Smooth muscle cell (in vitro differentiated cells): ENCODE data around the gene COL5A1. TPM values are rescaled to one million over a fixed set of nuclear protein-coding genes. Genes with fewer than 3 reads are reported as not detected.

ENCODE experiments used
- DNase-seq: peaks from one replicate; lab custom pipeline; 2025; ENCODE audit not compliant: unreplicated experiment; lab: John Stamatoyannopoulos, UW
- H2AFZ ChIP-seq: fragments of 200-600 bp; sonication (generic); 2 replicates; pipeline ENCODE4 v1.6.0; 2016; ENCODE audit warnings: antibody characterized with exemption, low read depth, mild to moderate bottlenecking
- H3F3A ChIP-seq: fragments of 200-600 bp; sonication (generic); 2 replicates; pipeline ENCODE4 v1.6.0; 2017; ENCODE audit warnings: antibody characterized with exemption, low read depth
- H3K27ac ChIP-seq: fragments of 200-600 bp; sonication (generic); 2 replicates; pipeline ENCODE4 v1.5.1; 2016; ENCODE audit warnings: low read depth, mild to moderate bottlenecking
- H3K27me3 ChIP-seq: fragments of 200-600 bp; sonication (generic); 2 replicates; pipeline ENCODE4 v1.6.1; 2016; ENCODE audit warnings: low read depth, mild to moderate bottlenecking
- H3K36me3 ChIP-seq: fragments of 200-600 bp; sonication (generic); 2 replicates; pipeline ENCODE4 v1.5.1; 2016; ENCODE audit warnings: low read depth
- H3K4me1 ChIP-seq: fragments of 200-600 bp; sonication (generic); 2 replicates; pipeline ENCODE4 v1.5.1; 2016; ENCODE audit warnings: low read depth
- H3K4me2 ChIP-seq: fragments of 200-600 bp; sonication (generic); 2 replicates; pipeline ENCODE4 v1.6.0; 2016; ENCODE audit warnings: mild to moderate bottlenecking
- H3K4me3 ChIP-seq: fragments of 200-600 bp; sonication (generic); 2 replicates; pipeline ENCODE4 v1.5.1; 2016; ENCODE audit warnings: mild to moderate bottlenecking
- H3K79me2 ChIP-seq: fragments of 200-600 bp; sonication (generic); 2 replicates; pipeline ENCODE4 v1.6.0; 2016; ENCODE audit warnings: low read depth, mild to moderate bottlenecking
- H3K9ac ChIP-seq: fragments of 200-600 bp; sonication (generic); 2 replicates; pipeline ENCODE4 v1.6.0; 2016; ENCODE audit warnings: low read depth
- H3K9me3 ChIP-seq: fragments of 200-600 bp; sonication (generic); replicated peaks from 2 replicates; pipeline ENCODE4 v1.5.1; 2016; ENCODE audit warnings: low read depth
- H4K20me1 ChIP-seq: fragments of 200-600 bp; sonication (generic); 2 replicates; pipeline ENCODE4 v1.6.0; 2016; ENCODE audit warnings: low read depth
- WGBS: methylation state at CpG from one replicate; pipeline ENCODE4 v1.1.7; 2016; ENCODE audit warnings: low lambda C conversion rate; 5-methylcytosine and 5-hydroxymethylcytosine counted together
- polyA plus RNA-seq: library from polyadenylated mRNA; unstranded; fragments of >200 nt; fragmentation: Nextera tagmentation; extraction: Ambion mirVana; gene quantifications from 2 replicates; pipeline ENCODE4 v1.2.1, GENCODE V29; 2016
- total RNA-seq: library from RNA; depleted of rRNA; stranded (reverse); fragments of >200 nt; gene quantifications from 2 replicates; pipeline ENCODE4 v1.2.3, GENCODE V29; 2014
- TF ChIP-seq, protein P1 (sequence below): fragments of 200-600 bp; sonication (generic); IDR thresholded peaks from 2 replicates; pipeline ENCODE4 v1.5.1; 2017; ENCODE audit warnings: borderline replicate concordance, mild to moderate bottlenecking, antibody characterized with exemption; ENCODE audit not compliant: insufficient read depth, poor library complexity, severe bottlenecking

The COL5A1 gene
- total and polyA plus RNA-seq, 2 experiments from 2014 or later: 1,084 to 1,443 TPM

DNA sequence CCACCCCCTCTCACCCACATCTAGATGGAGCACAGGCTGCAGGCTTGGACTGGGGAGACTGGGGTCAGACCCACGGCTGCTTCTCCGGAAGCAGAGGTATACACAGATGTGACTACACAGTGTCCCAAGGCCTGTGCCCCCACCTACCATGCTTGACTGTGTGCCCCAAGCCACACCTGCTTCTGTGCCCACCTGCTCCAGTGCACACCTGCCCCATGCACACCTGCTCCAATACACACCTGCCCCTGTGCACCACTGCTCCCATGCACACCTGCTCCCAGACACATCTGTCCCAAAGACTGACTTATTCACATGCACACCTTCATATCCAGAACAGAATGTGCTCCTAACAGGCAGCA lies 5.5 kb upstream of the COL5A1 start:
- H3K4me3 ChIP-seq: no peak overlapping the region
- H3K27me3 ChIP-seq: no peaks in the 10 kb centered on the region
- no peak for DNase-seq
- no peak overlapping the region for H3K9ac ChIP-seq
- H3K9me3 ChIP-seq: no peaks in the 10 kb centered on the region
- peaks cover 41% of the 10 kb centered on the region for H3K79me2 ChIP-seq
- H3K4me1 ChIP-seq: peaks cover 17% of the 10 kb centered on the region
- H3F3A ChIP-seq: peaks cover 5% of the 10 kb centered on the region
- H3K27ac ChIP-seq: peak overlapping the region; percentile 85
- TF ChIP-seq, protein P1, sequence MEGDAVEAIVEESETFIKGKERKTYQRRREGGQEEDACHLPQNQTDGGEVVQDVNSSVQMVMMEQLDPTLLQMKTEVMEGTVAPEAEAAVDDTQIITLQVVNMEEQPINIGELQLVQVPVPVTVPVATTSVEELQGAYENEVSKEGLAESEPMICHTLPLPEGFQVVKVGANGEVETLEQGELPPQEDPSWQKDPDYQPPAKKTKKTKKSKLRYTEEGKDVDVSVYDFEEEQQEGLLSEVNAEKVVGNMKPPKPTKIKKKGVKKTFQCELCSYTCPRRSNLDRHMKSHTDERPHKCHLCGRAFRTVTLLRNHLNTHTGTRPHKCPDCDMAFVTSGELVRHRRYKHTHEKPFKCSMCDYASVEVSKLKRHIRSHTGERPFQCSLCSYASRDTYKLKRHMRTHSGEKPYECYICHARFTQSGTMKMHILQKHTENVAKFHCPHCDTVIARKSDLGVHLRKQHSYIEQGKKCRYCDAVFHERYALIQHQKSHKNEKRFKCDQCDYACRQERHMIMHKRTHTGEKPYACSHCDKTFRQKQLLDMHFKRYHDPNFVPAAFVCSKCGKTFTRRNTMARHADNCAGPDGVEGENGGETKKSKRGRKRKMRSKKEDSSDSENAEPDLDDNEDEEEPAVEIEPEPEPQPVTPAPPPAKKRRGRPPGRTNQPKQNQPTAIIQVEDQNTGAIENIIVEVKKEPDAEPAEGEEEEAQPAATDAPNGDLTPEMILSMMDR: no peak
- no peaks in the 10 kb centered on the region for H4K20me1 ChIP-seq
- H3K4me2 ChIP-seq: no peak overlapping the region
- H3K36me3 ChIP-seq: no peaks in the 10 kb centered on the region
- H2AFZ ChIP-seq: no peak overlapping the region
- 83% methylated on average over 2 of the region's 2 CpGs for WGBS

DNA sequence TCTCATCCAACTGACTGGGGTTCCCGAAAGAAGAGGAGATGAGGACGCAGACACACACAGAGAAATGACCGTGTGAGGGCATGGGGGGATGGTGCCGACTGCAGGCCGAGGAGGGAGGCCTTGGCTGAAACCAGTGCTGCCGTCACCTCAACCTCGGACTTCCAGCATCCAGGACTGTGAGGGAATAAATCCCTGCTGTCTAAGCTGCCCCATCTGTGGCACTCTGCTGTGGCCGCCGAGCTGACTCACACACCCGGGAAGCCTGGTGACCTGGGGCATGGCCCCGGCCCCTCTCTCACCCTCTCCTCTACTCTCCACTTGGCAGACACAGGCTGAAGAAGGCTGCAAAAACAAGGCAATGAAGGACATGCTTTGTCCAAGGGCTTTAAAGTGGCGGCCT lies 4.4 kb upstream of the COL5A1 start:
- Histone ChIP-seq H3K4me2 (peak overlapping the region; percentile 64), H3K4me1 (peaks cover 17% of the 10 kb centered on the region), H3K36me3 (no peaks in the 10 kb centered on the region), H3K27ac (peak overlapping the region; percentile 85), H3K9me3 (no peaks in the 10 kb centered on the region), H3K9ac (no peak overlapping the region), H3K27me3 (no peaks in the 10 kb centered on the region), H3F3A (peaks cover 6% of the 10 kb centered on the region), H3K79me2 (peaks cover 48% of the 10 kb centered on the region), H4K20me1 (peaks cover 5% of the 10 kb centered on the region), H3K4me3 (no peak overlapping the region), H2AFZ (no peak overlapping the region)
- DNase-seq: no peak
- TF ChIP-seq, protein P1: peak; percentile 20
- WGBS: 19% methylated on average over 12 of the region's 12 CpGs

DNA sequence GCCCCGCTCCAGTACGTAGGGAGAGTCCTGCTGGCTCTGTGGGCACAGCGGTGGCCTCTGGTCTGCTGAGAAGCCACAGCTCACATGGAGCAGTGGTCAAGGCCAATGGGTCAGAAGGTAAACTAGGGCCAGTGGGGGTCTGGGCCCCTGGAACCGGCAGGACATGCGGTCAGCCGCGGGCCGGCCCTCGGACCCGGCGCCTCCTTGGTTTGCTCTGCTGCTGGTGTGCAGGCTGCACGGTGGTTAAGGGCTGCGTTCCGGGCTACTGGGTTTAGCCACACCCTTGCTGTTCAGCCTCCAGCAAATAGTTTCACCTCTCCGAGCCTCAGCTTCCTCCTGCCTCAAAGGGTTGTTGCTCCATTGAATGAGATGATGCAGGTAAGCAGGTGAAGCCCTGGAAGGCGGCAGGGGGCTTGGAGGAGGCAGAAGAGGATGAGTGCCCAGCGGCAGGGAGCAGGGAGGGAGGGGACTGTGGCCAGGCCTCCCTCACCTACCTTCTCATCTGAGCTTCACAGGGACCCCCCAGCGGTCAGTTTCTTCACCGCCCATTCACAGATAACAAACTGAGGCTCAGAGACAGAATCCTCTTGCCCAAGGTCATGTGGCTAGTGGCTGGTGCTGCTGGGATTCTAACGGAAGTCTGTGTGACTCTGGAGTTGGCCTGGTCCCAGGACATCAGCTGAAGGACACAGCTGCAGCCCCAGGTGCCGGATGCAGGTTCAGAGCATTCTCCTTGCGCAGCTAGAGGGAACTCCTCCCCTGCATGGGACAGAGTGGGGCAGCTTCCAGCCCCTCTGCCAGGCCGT lies 3.7 kb upstream of the COL5A1 start:
- Histone ChIP-seq H3K27ac (peak overlapping the region; percentile 85), H3K36me3 (no peaks in the 10 kb centered on the region), H3K4me3 (no peak overlapping the region), H3K9ac (no peak overlapping the region), H3F3A (peaks cover 12% of the 10 kb centered on the region), H3K4me1 (peaks cover 17% of the 10 kb centered on the region), H4K20me1 (peaks cover 12% of the 10 kb centered on the region), H3K27me3 (no peaks in the 10 kb centered on the region), H3K4me2 (peak overlapping the region; percentile 64), H2AFZ (no peak overlapping the region), H3K9me3 (no peaks in the 10 kb centered on the region), H3K79me2 (peaks cover 54% of the 10 kb centered on the region)
- TF ChIP-seq, protein P1: no peak
- 85% methylated on average over 23 of the region's 23 CpGs for WGBS
- no peak for DNase-seq
